ENCODE measurements around the gene ATP6V0B.
A peak's percentile ranks its signal among the peaks of the same experiment; 100 is the strongest.

The ATP6V0B gene

GRCh38 chr1:43981636-43982035, 6.9 kb downstream of the ATP6V0B start:
- no peak for TF ChIP-seq POLR2A (IDR thresholded peaks at IDR 0.05; ENCODE audit: extremely low read depth, insufficient read length)
- TF ChIP-seq MAX (IDR thresholded peaks at IDR 0.05; ENCODE audit: low read depth, low read length), result no peak
- TF ChIP-seq CTCF (IDR thresholded peaks at IDR 0.05; ENCODE audit: low read depth, low read length), result no peak
- no peak for TF ChIP-seq MYC (IDR thresholded peaks at IDR 0.05; ENCODE audit: low read depth, low read length)
- no peak overlapping the region for H3K4me3 ChIP-seq (ENCODE audit: low read depth, low read length)
- no peak for DNase-seq (ENCODE audit: low read depth)

GRCh38 chr1:43982241-43982640, 7.5 kb downstream of the ATP6V0B start:
- H3K4me3 ChIP-seq (ENCODE audit: low read depth, low read length), result no peak overlapping the region
- TF ChIP-seq CTCF (IDR thresholded peaks at IDR 0.05; ENCODE audit: low read depth, low read length) (no peak), MYC (IDR thresholded peaks at IDR 0.05; ENCODE audit: low read depth, low read length) (no peak)
- no peak for DNase-seq (ENCODE audit: low read depth)

GRCh38 chr1:43982808-43983207, 8.0 kb downstream of the ATP6V0B start:
- TF ChIP-seq MAX (IDR thresholded peaks at IDR 0.05; ENCODE audit: low read depth, low read length) (no peak), MYC (IDR thresholded peaks at IDR 0.05; ENCODE audit: low read depth, low read length) (no peak), POLR2A (IDR thresholded peaks at IDR 0.05; ENCODE audit: extremely low read depth, insufficient read length) (no peak), CTCF (IDR thresholded peaks at IDR 0.05; ENCODE audit: low read depth, low read length) (no peak)
- H3K4me3 ChIP-seq (ENCODE audit: low read depth, low read length), result no peak overlapping the region
- peak; percentile 21 for DNase-seq (ENCODE audit: low read depth)

- TF ChIP-seq CTCF (IDR thresholded peaks at IDR 0.05; ENCODE audit: low read depth, low read length) (no peak), MAX (IDR thresholded peaks at IDR 0.05; ENCODE audit: low read depth, low read length) (no peak), MYC (IDR thresholded peaks at IDR 0.05; ENCODE audit: low read depth, low read length) (no peak), POLR2A (IDR thresholded peaks at IDR 0.05; ENCODE audit: extremely low read depth, insufficient read length) (no peak)
- DNase-seq (ENCODE audit: low read depth), result no peak
- no peak overlapping the region for H3K4me3 ChIP-seq (ENCODE audit: low read depth, low read length)
These were observed 8.6 kb downstream of the ATP6V0B start for GRCh38 chr1:43983253-43983899.

- H3K4me3 ChIP-seq (ENCODE audit: low read depth, low read length), result no peak overlapping the region
- TF ChIP-seq MYC (IDR thresholded peaks at IDR 0.05; ENCODE audit: low read depth, low read length), result no peak
- no peak for TF ChIP-seq POLR2A (IDR thresholded peaks at IDR 0.05; ENCODE audit: extremely low read depth, insufficient read length)
- TF ChIP-seq CTCF (IDR thresholded peaks at IDR 0.05; ENCODE audit: low read depth, low read length), result no peak
- TF ChIP-seq MAX (IDR thresholded peaks at IDR 0.05; ENCODE audit: low read depth, low read length), result no peak
- DNase-seq (ENCODE audit: low read depth), result no peak
These were observed 10.1 kb downstream of the ATP6V0B start for GRCh38 chr1:43984855-43985254.

All from NB4 (cell line).